Activated CD8-positive, alpha-beta memory T cell treated with anti-CD3 and anti-CD28 coated beads, Interleukin-2, amount 50 U/mL, for 1 hour (primary cell): ENCODE results near the gene S1PR4.
"Not testable (repeated sequence)": the region's sequence is repeated elsewhere in the genome, so short reads cannot be mapped to it uniquely, and the experiment has no call there.

Experiments used
- DNase-seq: peaks from one replicate; pipeline ENCODE4 v3.0.0-alpha.2; 2020; ENCODE audit errors: extremely low read depth

S1PR4 gene

GRCh38 chr19:3179739-3180293 is 1.2 kb downstream of the S1PR4 start:
- no peak for DNase-seq

GRCh38 chr19:3183721-3184641 is 5.4 kb downstream of the S1PR4 start:
- no peak for DNase-seq

GRCh38 chr19:3184847-3185460 is 6.4 kb downstream of the S1PR4 start:
- DNase-seq = peak; percentile 57

GRCh38 chr19:3185461-3186159 is 7.0 kb downstream of the S1PR4 start, which contains the start of gene NCLN:
Gene NCLN (plus strand): TSS chr19:3185930. CDS start chr19:3186031, 101 bp downstream.
- peak; percentile 85 for DNase-seq

- no peak for DNase-seq
Observed at GRCh38 chr19:3186160-3186688, 7.7 kb downstream of the S1PR4 start.

GRCh38 chr19:3186891-3187661 is 8.5 kb downstream of the S1PR4 start:
- DNase-seq = no peak

GRCh38 chr19:3187662-3188511 is 9.3 kb downstream of the S1PR4 start:
- DNase-seq = no peak

GRCh38 chr19:3188627-3189596 is 10.3 kb downstream of the S1PR4 start:
- DNase-seq = no peak

- DNase-seq = no peak
Observed at GRCh38 chr19:3189702-3190469, 11.3 kb downstream of the S1PR4 start.

- DNase-seq = no peak
Observed at GRCh38 chr19:3190470-3190770, 11.9 kb downstream of the S1PR4 start.

- DNase-seq = no peak
Observed at GRCh38 chr19:3190921-3191805, 12.6 kb downstream of the S1PR4 start.

GRCh38 chr19:3191806-3192104 is 13.2 kb downstream of the S1PR4 start:
- not testable (repeated sequence) for DNase-seq

- no peak for DNase-seq
Observed at GRCh38 chr19:3192228-3192635, 13.7 kb downstream of the S1PR4 start.

GRCh38 chr19:3192684-3193083 is 14.1 kb downstream of the S1PR4 start:
- DNase-seq = no peak

GRCh38 chr19:3193256-3194105 is 14.9 kb downstream of the S1PR4 start:
- DNase-seq = no peak
